MM.1S (cell line): ENCODE data around the gene MAGI2.

Experiments used
- CTCF ChIP-seq: fragments of 300-600 bp; sonication (generic); IDR thresholded peaks from 2 replicates; pipeline ENCODE4 v1.5.1; 2016; ENCODE audit warnings: antibody characterized with exemption, low read length, mixed read lengths
- EZH2 ChIP-seq: fragments of 300-600 bp; sonication (generic); optimal IDR thresholded peaks from 2 replicates; pipeline ENCODE3; 2017; ENCODE audit warnings: low read depth, mild to moderate bottlenecking, antibody characterized with exemption, low read length, mixed read lengths
- EZH2phosphoT487 ChIP-seq: fragments of 300-600 bp; sonication (generic); IDR thresholded peaks from 2 replicates; pipeline ENCODE4 v1.6.1; 2018; ENCODE audit warnings: antibody characterized with exemption, low read length

GRCh38 chr7:78115876-78116275 lies 1337.6 kb downstream of the MAGI2 start:
- no peak for TF ChIP-seq EZH2
- TF ChIP-seq CTCF = no peak
- TF ChIP-seq EZH2phosphoT487 = no peak
